ENCODE measurements around the gene OR52J3. TPM values are rescaled to one million over a fixed set of nuclear protein-coding genes. Genes with fewer than 3 reads are reported as not detected.

The OR52J3 gene
- total RNA-seq, 1 donor from 2014 or later = not detected

GRCh38 chr11:5021996-5022395 is 24.3 kb upstream of the OR52J3 start:
- Histone ChIP-seq H3K9me3 (ENCODE audit: insufficient read depth, low read depth, low read length) (no peaks in the 10 kb centered on the region), H4K20me1 (ENCODE audit: insufficient read depth, low read length) (no peaks in the 10 kb centered on the region), H3K4me2 (ENCODE audit: low read length) (no peak overlapping the region), H2AFZ (ENCODE audit: low read depth, low read length) (no peak overlapping the region), H3K36me3 (ENCODE audit: insufficient read depth, low read length) (no peaks in the 10 kb centered on the region), H3K27ac (ENCODE audit: low read depth, low read length) (no peak overlapping the region), H3K9ac (ENCODE audit: low read length) (no peak overlapping the region), H3K79me2 (ENCODE audit: insufficient read depth, low read length) (no peaks in the 10 kb centered on the region), H3K4me1 (ENCODE audit: insufficient read depth, low read length) (no peaks in the 10 kb centered on the region), H3K27me3 (ENCODE audit: insufficient read depth, low read length) (no peaks in the 10 kb centered on the region), H3K4me3 (ENCODE audit: insufficient read depth, low read depth, low read length) (no peak overlapping the region)
- H3K36me3 Mint-ChIP-seq (ENCODE audit: low read depth, unreplicated experiment) = no peaks in the 10 kb centered on the region
- FAIRE-seq = no peak
- no peak for DNase-seq (ENCODE audit: low read depth)
- H3K27me3 Mint-ChIP-seq (ENCODE audit: low read depth, unreplicated experiment) = no peaks in the 10 kb centered on the region
- no peak overlapping the region for H3K27ac Mint-ChIP-seq (ENCODE audit: unreplicated experiment)
- H3K4me1 Mint-ChIP-seq (ENCODE audit: low read depth, unreplicated experiment) = no peaks in the 10 kb centered on the region
- peaks cover 9% of the 10 kb centered on the region for H3K9me3 Mint-ChIP-seq (ENCODE audit: unreplicated experiment)
- TF ChIP-seq EZH2 (IDR thresholded peaks at IDR 0.05; ENCODE audit: insufficient read depth, low read length) (no peak), CTCF (IDR thresholded peaks at IDR 0.05; ENCODE audit: insufficient read depth, low read depth, low read length) (no peak)
- H3K4me3 Mint-ChIP-seq (ENCODE audit: unreplicated experiment) = no peak overlapping the region

GRCh38 chr11:5036669-5037068 is 9.7 kb upstream of the OR52J3 start:
- Histone ChIP-seq H3K9ac (ENCODE audit: low read length) (no peak overlapping the region), H3K9me3 (ENCODE audit: insufficient read depth, low read depth, low read length) (no peaks in the 10 kb centered on the region), H4K20me1 (ENCODE audit: insufficient read depth, low read length) (no peaks in the 10 kb centered on the region), H3K4me3 (ENCODE audit: insufficient read depth, low read depth, low read length) (no peak overlapping the region), H3K79me2 (ENCODE audit: insufficient read depth, low read length) (no peaks in the 10 kb centered on the region), H3K36me3 (ENCODE audit: insufficient read depth, low read length) (no peaks in the 10 kb centered on the region), H3K4me1 (ENCODE audit: insufficient read depth, low read length) (no peaks in the 10 kb centered on the region), H3K4me2 (ENCODE audit: low read length) (no peak overlapping the region), H3K27me3 (ENCODE audit: insufficient read depth, low read length) (no peaks in the 10 kb centered on the region), H3K27ac (ENCODE audit: low read depth, low read length) (no peak overlapping the region), H2AFZ (ENCODE audit: low read depth, low read length) (no peak overlapping the region)
- H3K4me1 Mint-ChIP-seq (ENCODE audit: low read depth, unreplicated experiment) = peaks cover 12% of the 10 kb centered on the region
- no peak overlapping the region for H3K4me3 Mint-ChIP-seq (ENCODE audit: unreplicated experiment)
- H3K27ac Mint-ChIP-seq (ENCODE audit: unreplicated experiment) = no peak overlapping the region
- TF ChIP-seq EZH2 (IDR thresholded peaks at IDR 0.05; ENCODE audit: insufficient read depth, low read length) = no peak
- no peak for TF ChIP-seq CTCF (IDR thresholded peaks at IDR 0.05; ENCODE audit: insufficient read depth, low read depth, low read length)
- H3K9me3 Mint-ChIP-seq (ENCODE audit: unreplicated experiment) = no peaks in the 10 kb centered on the region
- DNase-seq (ENCODE audit: low read depth) (no peak), FAIRE-seq (no peak)
- no peaks in the 10 kb centered on the region for H3K27me3 Mint-ChIP-seq (ENCODE audit: low read depth, unreplicated experiment)
- no peaks in the 10 kb centered on the region for H3K36me3 Mint-ChIP-seq (ENCODE audit: low read depth, unreplicated experiment)

- H2AFZ ChIP-seq (ENCODE audit: low read depth, low read length) = no peak overlapping the region
- H3K79me2 ChIP-seq (ENCODE audit: insufficient read depth, low read length) = no peaks in the 10 kb centered on the region
- no peak for FAIRE-seq
- no peak for DNase-seq (ENCODE audit: low read depth)
- H3K9ac ChIP-seq (ENCODE audit: low read length) = no peak overlapping the region
- H3K27me3 ChIP-seq (ENCODE audit: insufficient read depth, low read length) = no peaks in the 10 kb centered on the region
- H3K4me1 ChIP-seq (ENCODE audit: insufficient read depth, low read length) = no peaks in the 10 kb centered on the region
- H3K27me3 Mint-ChIP-seq (ENCODE audit: low read depth, unreplicated experiment) = no peaks in the 10 kb centered on the region
- peaks cover 14% of the 10 kb centered on the region for H3K4me1 Mint-ChIP-seq (ENCODE audit: low read depth, unreplicated experiment)
- H3K4me2 ChIP-seq (ENCODE audit: low read length) = no peak overlapping the region
- no peaks in the 10 kb centered on the region for H3K9me3 ChIP-seq (ENCODE audit: insufficient read depth, low read depth, low read length)
- H3K27ac ChIP-seq (ENCODE audit: low read depth, low read length) = no peak overlapping the region
- H3K4me3 Mint-ChIP-seq (ENCODE audit: unreplicated experiment) = no peak overlapping the region
- H3K9me3 Mint-ChIP-seq (ENCODE audit: unreplicated experiment) = no peaks in the 10 kb centered on the region
- H3K36me3 Mint-ChIP-seq (ENCODE audit: low read depth, unreplicated experiment) = no peaks in the 10 kb centered on the region
- no peaks in the 10 kb centered on the region for H3K36me3 ChIP-seq (ENCODE audit: insufficient read depth, low read length)
- no peak overlapping the region for H3K4me3 ChIP-seq (ENCODE audit: insufficient read depth, low read depth, low read length)
- no peak for TF ChIP-seq EZH2 (IDR thresholded peaks at IDR 0.05; ENCODE audit: insufficient read depth, low read length)
- no peak for TF ChIP-seq CTCF (IDR thresholded peaks at IDR 0.05; ENCODE audit: insufficient read depth, low read depth, low read length)
- H3K27ac Mint-ChIP-seq (ENCODE audit: unreplicated experiment) = no peak overlapping the region
- no peaks in the 10 kb centered on the region for H4K20me1 ChIP-seq (ENCODE audit: insufficient read depth, low read length)
Observed at GRCh38 chr11:5037926-5038325, 8.4 kb upstream of the OR52J3 start.

Data from astrocyte (in vitro differentiated cells and primary cell).